HG03045 (cell line): ENCODE results near the gene CEND1.

ENCODE experiments used
- ATAC-seq: cut with Tn5 transposase; IDR thresholded peaks from one replicate; pipeline ENCODE4 v1.9.1; 2021; ENCODE audit warnings: mild to moderate bottlenecking, moderate library complexity; ENCODE audit not compliant: unreplicated experiment

CEND1 gene

GRCh38 chr11:827897-828192, 38.0 kb upstream of the CEND1 start, which contains the start of gene CRACR2B:
CRACR2B (plus strand) TSS chr11:827919; CDS start chr11:828608, 689 bp downstream.
- ATAC-seq, result no peak

GRCh38 chr11:827146-827896, 37.4 kb upstream of the CEND1 start:
- ATAC-seq, result peak; percentile 29

- ATAC-seq, result no peak
Measured at GRCh38 chr11:826836-827145, 36.9 kb upstream of the CEND1 start.

GRCh38 chr11:826227-826621, 36.3 kb upstream of the CEND1 start:
- no peak for ATAC-seq

GRCh38 chr11:825366-826226, 35.7 kb upstream of the CEND1 start:
- ATAC-seq, result no peak

DNA sequence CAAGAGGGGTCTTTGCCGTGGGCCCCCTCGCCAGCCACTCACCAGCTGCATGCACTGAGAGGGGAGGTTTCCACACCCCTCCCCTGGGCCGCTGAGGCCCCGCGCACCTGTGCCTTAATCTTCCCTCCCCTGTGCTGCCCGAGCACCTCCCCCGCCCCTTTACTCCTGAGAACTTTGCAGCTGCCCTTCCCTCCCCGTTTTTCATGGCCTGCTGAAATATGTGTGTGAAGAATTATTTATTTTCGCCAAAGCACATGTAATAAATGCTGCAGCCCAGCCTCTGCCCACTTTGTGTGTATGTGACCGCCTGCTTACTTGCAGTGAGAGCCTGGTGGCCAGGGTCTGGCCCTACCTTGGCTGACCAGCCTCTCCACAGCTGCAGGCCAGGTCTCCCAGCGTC, 35.1 kb upstream of the CEND1 start:
- no peak for ATAC-seq

GRCh38 chr11:824292-824880, 34.5 kb upstream of the CEND1 start:
- ATAC-seq, result no peak

DNA sequence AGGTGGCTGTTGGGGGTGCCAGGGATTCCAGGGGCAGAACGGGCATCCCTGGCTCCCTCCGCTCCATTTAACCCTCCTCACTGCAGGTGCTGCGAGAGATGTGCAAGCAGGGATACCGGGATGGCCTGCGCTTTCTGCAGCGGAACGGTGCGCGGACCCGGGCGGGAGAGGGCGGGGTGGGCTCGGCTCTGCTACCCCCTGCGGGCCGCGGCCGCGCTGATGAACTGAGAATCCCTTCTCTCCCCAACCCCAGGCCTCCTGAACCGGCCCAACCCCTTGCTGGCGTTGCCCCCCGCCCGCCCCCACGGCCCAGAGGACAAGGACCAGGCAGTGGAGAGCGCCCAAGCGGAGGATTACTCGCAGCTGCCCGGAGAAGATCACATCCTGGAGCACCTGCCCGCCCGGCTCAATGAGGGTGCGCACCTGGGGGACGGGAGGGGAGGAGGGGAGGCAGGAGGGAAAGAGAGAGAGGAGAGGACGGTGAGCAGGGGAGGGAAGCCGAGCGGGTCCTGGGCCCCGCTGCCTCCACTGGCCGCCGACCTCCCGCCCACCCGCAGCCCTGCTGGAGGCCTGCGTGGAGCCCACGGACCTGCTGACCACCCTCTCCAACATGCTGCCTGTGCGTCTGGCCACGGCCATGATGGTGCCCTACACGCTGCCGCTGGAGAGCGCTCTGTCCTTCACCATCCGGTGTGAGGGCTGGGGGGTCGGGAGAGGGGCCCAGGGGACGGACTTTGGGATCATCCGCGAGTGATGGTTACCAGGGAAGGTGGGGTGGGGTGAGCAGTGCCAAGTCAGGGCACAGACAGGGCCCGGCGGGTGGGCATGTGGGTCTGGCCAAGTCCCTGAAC, 33.8 kb upstream of the CEND1 start:
- ATAC-seq, result no peak

GRCh38 chr11:821512-822371, 31.9 kb upstream of the CEND1 start:
- no peak for ATAC-seq

GRCh38 chr11:820655-821511, 31.0 kb upstream of the CEND1 start:
- ATAC-seq, result no peak

GRCh38 chr11:819943-820649, 30.2 kb upstream of the CEND1 start:
- peak; percentile 62 for ATAC-seq

- ATAC-seq, result peak; percentile 63
Measured at GRCh38 chr11:819129-819931, 29.4 kb upstream of the CEND1 start.

DNA sequence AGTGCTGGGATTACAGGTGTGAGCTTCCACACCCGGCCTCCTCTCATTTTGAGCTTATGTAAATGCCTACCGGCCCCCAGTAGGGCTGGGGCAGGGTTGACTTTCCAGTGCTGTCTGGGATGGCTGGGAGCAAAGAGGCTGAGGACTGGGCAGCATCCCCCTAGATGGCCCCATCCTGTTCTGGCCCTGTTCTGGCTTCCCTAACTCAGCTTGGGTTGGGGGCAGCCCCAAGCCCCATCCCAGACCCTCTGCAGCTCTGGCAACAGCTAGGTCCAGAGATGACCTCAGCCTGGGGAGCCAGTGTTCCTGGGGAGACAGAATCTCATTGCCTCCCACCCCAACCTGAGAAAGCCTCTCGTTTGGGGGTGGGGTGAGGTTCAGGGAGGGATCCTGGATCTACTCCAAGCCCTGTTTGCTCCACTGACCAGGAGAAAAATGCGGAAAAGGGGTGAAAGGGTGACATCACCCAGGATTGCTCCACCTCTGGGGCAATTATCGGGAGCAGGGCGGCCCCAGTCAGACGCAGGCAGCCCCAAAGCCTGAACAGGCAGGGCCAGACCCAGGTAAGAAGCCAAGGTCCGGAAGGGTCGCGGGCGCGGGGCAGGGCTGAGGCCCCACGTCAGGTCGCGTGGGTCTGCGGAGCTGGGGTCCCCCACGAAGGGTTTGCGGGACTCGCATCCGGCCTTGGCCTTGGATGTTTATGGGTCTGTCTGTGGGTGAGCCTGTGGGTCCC, 28.7 kb upstream of the CEND1 start, which contains the start of gene PNPLA2:
Gene PNPLA2, plus strand, starts transcription at position 519 of the 733 bp plus-strand sequence. CDS start 805 bp downstream, outside the sequence.
- no peak for ATAC-seq

- ATAC-seq, result no peak
Measured at GRCh38 chr11:816433-816779, 26.5 kb upstream of the CEND1 start.

GRCh38 chr11:815675-816432, 26.0 kb upstream of the CEND1 start:
- ATAC-seq, result no peak

DNA sequence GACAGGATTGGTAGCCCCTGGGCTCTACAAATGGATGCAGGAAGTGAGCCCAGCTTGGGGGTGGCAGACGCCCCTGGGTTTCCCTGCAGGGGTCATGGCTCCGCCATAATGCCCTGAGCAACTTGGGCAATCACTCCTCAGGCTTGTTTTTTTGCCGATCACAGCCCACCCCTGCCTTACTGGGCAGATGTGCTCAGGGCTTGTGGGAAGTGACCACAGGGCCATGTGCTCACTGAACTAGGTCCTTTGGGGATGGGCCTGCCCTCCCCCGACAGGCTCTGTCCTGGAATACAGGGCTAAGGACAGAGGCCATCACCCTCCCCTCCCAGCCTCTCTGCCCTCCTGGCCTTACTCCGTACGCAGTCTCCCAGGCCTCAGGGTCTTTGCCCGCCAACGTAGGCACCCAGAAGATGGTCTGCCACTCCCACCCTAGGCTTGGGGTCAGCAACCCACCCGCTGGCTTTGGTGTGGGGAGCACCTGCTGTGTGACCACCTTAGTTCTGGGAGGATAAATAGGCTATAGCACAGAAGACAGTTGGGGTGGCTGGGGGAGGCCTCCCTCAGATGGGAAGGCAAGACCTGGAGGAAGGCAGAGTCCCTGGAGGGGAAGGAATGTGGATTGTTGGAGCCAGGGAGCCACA, 23.7 kb upstream of the CEND1 start:
- ATAC-seq, result no peak
